ENCODE results near the gene SUMF1.

DNA sequence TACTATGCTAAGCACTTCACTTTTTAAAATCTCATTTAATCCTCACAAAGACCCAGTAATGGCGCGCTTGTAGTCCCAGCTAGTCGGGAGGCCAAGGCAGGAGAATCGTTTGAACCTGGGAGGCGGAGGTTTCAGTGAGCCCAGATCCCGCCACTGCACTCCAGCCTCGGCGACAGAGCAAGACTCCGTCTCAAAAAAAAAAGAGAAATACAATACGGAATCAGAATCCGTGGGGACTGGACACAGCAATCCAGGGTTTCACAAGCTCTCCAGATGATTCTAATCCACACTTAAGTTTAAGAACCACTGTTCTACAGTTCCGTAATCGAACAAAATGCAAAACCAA, 426 bp upstream of the SUMF1 start:
- TF ChIP-seq, protein P1, sequence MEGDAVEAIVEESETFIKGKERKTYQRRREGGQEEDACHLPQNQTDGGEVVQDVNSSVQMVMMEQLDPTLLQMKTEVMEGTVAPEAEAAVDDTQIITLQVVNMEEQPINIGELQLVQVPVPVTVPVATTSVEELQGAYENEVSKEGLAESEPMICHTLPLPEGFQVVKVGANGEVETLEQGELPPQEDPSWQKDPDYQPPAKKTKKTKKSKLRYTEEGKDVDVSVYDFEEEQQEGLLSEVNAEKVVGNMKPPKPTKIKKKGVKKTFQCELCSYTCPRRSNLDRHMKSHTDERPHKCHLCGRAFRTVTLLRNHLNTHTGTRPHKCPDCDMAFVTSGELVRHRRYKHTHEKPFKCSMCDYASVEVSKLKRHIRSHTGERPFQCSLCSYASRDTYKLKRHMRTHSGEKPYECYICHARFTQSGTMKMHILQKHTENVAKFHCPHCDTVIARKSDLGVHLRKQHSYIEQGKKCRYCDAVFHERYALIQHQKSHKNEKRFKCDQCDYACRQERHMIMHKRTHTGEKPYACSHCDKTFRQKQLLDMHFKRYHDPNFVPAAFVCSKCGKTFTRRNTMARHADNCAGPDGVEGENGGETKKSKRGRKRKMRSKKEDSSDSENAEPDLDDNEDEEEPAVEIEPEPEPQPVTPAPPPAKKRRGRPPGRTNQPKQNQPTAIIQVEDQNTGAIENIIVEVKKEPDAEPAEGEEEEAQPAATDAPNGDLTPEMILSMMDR (conservative IDR thresholded peaks at IDR 0.05; ENCODE audit: low read depth, low read length) = no peak
- TF ChIP-seq EZH2 (IDR thresholded peaks at IDR 0.05; ENCODE audit: low read length, unreplicated experiment) = no peak

Data from PC-3 (cell line).